K562 (cell line): ENCODE measurements around the gene BIVM. TPM values are rescaled to one million over a fixed set of nuclear protein-coding genes. Genes with fewer than 3 reads are reported as not detected.

ENCODE experiments used
- CTBP1 ChIP-seq: fragments of 450-650 bp; IDR thresholded peaks from 2 replicates; pipeline ENCODE4 v1.6.1; 2016; ENCODE audit warnings: borderline replicate concordance
- GABPB1 ChIP-seq: sonication (generic); formaldehyde crosslinking; IDR thresholded peaks from 2 replicates; pipeline ENCODE4 v1.8.0; 2022; ENCODE audit warnings: mild to moderate bottlenecking, missing genetic modification reagents
- KLF16 ChIP-seq: IDR thresholded peaks from 2 replicates; pipeline ENCODE4 v1.6.1; 2016; ENCODE audit warnings: antibody characterized with exemption
- NCOA1 ChIP-seq: fragments of 450-650 bp; IDR thresholded peaks from 2 replicates; pipeline ENCODE4 v1.6.1; 2016; ENCODE audit warnings: low read depth
- NFATC3 ChIP-seq: fragments of 450-650 bp; IDR thresholded peaks from 2 replicates; pipeline ENCODE4 v1.6.1; 2017; ENCODE audit warnings: mild to moderate bottlenecking
- POLR3A ChIP-seq: IDR thresholded peaks from 2 replicates; pipeline ENCODE4 v1.6.1; 2011; ENCODE audit warnings: borderline replicate concordance, mild to moderate bottlenecking, moderate library complexity; ENCODE audit not compliant: insufficient read length, insufficient read depth; ENCODE audit errors: extremely low read depth
- PPARD ChIP-seq: fragments of 250-450 bp; sonication (Bioruptor Pico); IDR thresholded peaks from 2 replicates; pipeline ENCODE4 v1.8.0; 2022; ENCODE audit warnings: inconsistent platforms, mild to moderate bottlenecking, moderate library complexity
- PYGO2 ChIP-seq: fragments of 450-650 bp; IDR thresholded peaks from 2 replicates; pipeline ENCODE4 v1.6.1; 2016; ENCODE audit warnings: mild to moderate bottlenecking, missing genetic modification characterization, moderate library complexity, missing compliant biosample characterization
- SRSF9 ChIP-seq: fragments of 200-400 bp; formaldehyde crosslinking; IDR thresholded peaks from 2 replicates; pipeline ENCODE4 v1.6.1; 2017; ENCODE audit warnings: low read depth, low read length, borderline replicate concordance
- TAF9B ChIP-seq: fragments of 450-650 bp; IDR thresholded peaks from 2 replicates; pipeline ENCODE4 v1.6.1; 2018; ENCODE audit warnings: mild to moderate bottlenecking; ENCODE audit not compliant: partially characterized antibody
- XRCC4 ChIP-seq: IDR thresholded peaks from one replicate; pipeline ENCODE4 v1.6.1; 2011; ENCODE audit not compliant: insufficient read depth, insufficient read length; ENCODE audit errors: extremely low read depth
- ZEB2 ChIP-seq: fragments of 450-650 bp; IDR thresholded peaks from 2 replicates; pipeline ENCODE4 v1.6.1; 2016
- ZKSCAN3 ChIP-seq: fragments of 250-450 bp; sonication (Bioruptor Pico); IDR thresholded peaks from 2 replicates; pipeline ENCODE4 v1.4.0; 2020
- ZNF644 ChIP-seq: fragments of 200-800 bp; sonication (Bioruptor generic); IDR thresholded peaks from 2 replicates; pipeline ENCODE4 v1.6.1; 2016; ENCODE audit warnings: low read depth, missing genetic modification characterization, missing compliant biosample characterization
- ZNF717 ChIP-seq: fragments of 250-450 bp; sonication (Bioruptor Pico); IDR thresholded peaks from 2 replicates; pipeline ENCODE4 v1.5.0; 2021
- polyA plus RNA-seq, 8 experiments: library from polyadenylated mRNA; depleted of rRNA in 4 of 8; stranded (reverse) in 5 of 8; unstranded in 3 of 8; fragments of >200 nt; fragmentation: Nextera tagmentation in 2 of 8; fragmentation: Illumina TruSeq in 1 of 8; extraction: Ambion mirVana in 2 of 8; extraction: Trizol in 1 of 8; gene quantifications; 2 replicates each; pipeline versions ENCODE4 v1.2.1 to v1.2.3, GENCODE V29; 2011 to 2014; ENCODE audit warnings: inconsistent platforms in 1 of 8, missing spikeins in 1 of 8
- total RNA-seq, 7 experiments: library from RNA; depleted of rRNA in 6 of 7; stranded (reverse); fragments of >200 nt in 6 of 7; fragmentation: Illumina TruSeq in 2 of 7; extraction: Trizol in 2 of 7; gene quantifications; 2 replicates each; pipeline versions ENCODE4 v1.2.1 to v1.2.3, GENCODE V29; 2011 to 2021; ENCODE audit warnings: low replicate concordance in 1 of 7
- TF ChIP-seq, protein P1 (sequence below): sonication (generic); formaldehyde crosslinking; IDR thresholded peaks from 2 replicates; pipeline ENCODE4 v1.8.0; 2022; ENCODE audit warnings: mild to moderate bottlenecking, missing genetic modification reagents
- TF ChIP-seq, protein P2 (sequence below), 3 experiments: fragments of 200-800 bp in 1 of 3; sonication (Bioruptor generic) in 1 of 3; sonication (generic) in 1 of 3; formaldehyde crosslinking in 1 of 3; IDR thresholded peaks; 2 replicates each; pipeline versions ENCODE4 v1.6.1 to v1.8.0; 2016 to 2022; ENCODE audit warnings: mild to moderate bottlenecking in 2 of 3, missing compliant biosample characterization in 2 of 3, missing genetic modification characterization in 2 of 3, missing genetic modification reagents in 1 of 3
- TF ChIP-seq, protein P3 (sequence below): fragments of 450-650 bp; formaldehyde crosslinking; IDR thresholded peaks from 2 replicates; pipeline ENCODE4 v1.4.0; 2020; ENCODE audit warnings: mild to moderate bottlenecking, moderate library complexity
- TF ChIP-seq, protein P4 (sequence below): sonication (generic); formaldehyde crosslinking; IDR thresholded peaks from 2 replicates; pipeline ENCODE4 v1.8.0; 2022; ENCODE audit warnings: mild to moderate bottlenecking, missing genetic modification reagents
- TF ChIP-seq, protein P5 (sequence below): fragments of 250-450 bp; sonication (Bioruptor Pico); IDR thresholded peaks from 2 replicates; pipeline ENCODE4 v1.5.0; 2022; ENCODE audit warnings: mild to moderate bottlenecking

The BIVM gene
- total and polyA plus RNA-seq, 9 of the 15 experiments (the other 6 are each of a cell fraction or from before 2014, with no cell fraction given), result 3.6 to 23.1 (median 16.8) TPM

DNA sequence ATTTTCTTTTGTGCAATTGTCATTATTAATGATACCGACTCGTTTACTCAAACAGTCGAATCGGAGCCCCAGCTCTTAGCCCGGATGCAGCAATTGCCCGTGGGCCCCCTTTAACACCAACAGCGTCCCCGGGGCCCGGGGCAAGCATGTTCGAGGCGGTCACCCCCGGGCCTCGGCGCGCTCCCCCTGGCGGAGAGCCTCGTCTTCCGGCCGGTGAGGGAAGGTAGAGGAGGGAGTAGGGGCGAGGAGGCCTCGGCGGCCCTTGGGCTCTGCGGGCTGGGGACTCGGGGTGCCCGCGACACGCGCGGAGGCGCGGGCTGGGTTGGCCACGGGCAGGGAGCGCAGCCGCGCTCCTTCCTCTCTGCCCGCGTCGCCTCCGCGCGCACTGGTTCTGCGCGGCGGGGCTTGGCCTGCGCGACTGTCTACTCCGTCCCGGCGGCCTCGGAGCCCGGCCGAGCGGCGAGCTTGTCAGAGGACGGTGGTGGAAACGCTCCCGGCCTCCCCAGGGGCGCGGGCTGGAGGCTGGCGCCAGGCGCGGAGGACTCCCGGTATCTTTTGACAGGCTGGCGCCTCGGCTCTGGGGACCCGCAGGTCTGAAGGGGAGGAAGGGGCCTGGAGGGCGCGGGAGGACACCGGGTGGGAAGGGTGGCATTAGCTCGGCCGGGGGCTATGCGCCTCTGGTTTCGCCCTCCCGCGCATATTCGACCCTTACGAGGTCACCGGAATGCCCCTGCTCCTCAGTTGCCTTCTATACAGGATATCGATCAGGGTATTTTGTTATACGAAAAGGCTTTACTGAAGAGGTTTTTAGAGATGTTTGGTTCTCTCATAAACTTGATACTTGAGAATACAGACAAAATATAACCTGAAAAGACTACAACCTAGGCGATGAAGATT lies 1.5 kb downstream of the BIVM start (continued):
- TF ChIP-seq, protein P1, sequence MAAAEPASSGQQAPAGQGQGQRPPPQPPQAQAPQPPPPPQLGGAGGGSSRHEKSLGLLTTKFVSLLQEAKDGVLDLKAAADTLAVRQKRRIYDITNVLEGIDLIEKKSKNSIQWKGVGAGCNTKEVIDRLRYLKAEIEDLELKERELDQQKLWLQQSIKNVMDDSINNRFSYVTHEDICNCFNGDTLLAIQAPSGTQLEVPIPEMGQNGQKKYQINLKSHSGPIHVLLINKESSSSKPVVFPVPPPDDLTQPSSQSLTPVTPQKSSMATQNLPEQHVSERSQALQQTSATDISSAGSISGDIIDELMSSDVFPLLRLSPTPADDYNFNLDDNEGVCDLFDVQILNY (CRISPR knock-in tag), result no peak
- TF ChIP-seq XRCC4 (no peak), GABPB1 (CRISPR knock-in tag) (peak; percentile 82; the same call in 1 of the 2 replicates), SRSF9 (no peak), TAF9B (peak; percentile 17), ZKSCAN3 (CRISPR knock-in tag) (no peak), POLR3A (no peak), KLF16 (no peak), PYGO2 (tag) (no peak), NCOA1 (no peak), ZEB2 (no peak), ZNF717 (CRISPR knock-in tag) (no peak), PPARD (CRISPR knock-in tag) (no peak), NFATC3 (no peak), ZNF644 (tag) (no peak), CTBP1 (peak; percentile 46; the same call in 1 of the 2 replicates)
- TF ChIP-seq, protein P2, sequence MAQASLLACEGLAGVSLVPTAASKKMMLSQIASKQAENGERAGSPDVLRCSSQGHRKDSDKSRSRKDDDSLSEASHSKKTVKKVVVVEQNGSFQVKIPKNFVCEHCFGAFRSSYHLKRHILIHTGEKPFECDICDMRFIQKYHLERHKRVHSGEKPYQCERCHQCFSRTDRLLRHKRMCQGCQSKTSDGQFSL (CRISPR knock-in tag; IDR thresholded peaks at IDR 0.05), result 0 out of 2 replicates have a peak, but pooled peaks have one; percentile 21
- TF ChIP-seq, protein P2 (tag; IDR thresholded peaks at IDR 0.05), result no peak
- TF ChIP-seq, protein P3, sequence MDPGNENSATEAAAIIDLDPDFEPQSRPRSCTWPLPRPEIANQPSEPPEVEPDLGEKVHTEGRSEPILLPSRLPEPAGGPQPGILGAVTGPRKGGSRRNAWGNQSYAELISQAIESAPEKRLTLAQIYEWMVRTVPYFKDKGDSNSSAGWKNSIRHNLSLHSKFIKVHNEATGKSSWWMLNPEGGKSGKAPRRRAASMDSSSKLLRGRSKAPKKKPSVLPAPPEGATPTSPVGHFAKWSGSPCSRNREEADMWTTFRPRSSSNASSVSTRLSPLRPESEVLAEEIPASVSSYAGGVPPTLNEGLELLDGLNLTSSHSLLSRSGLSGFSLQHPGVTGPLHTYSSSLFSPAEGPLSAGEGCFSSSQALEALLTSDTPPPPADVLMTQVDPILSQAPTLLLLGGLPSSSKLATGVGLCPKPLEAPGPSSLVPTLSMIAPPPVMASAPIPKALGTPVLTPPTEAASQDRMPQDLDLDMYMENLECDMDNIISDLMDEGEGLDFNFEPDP (CRISPR knock-in tag), result no peak
- TF ChIP-seq, protein P4, sequence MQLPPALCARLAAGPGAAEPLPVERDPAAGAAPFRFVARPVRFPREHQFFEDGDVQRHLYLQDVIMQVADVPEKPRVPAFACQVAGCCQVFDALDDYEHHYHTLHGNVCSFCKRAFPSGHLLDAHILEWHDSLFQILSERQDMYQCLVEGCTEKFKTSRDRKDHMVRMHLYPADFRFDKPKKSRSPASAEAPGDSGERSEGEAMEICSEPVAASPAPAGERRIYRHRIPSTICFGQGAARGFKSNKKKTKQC, result no peak
- TF ChIP-seq, protein P5, sequence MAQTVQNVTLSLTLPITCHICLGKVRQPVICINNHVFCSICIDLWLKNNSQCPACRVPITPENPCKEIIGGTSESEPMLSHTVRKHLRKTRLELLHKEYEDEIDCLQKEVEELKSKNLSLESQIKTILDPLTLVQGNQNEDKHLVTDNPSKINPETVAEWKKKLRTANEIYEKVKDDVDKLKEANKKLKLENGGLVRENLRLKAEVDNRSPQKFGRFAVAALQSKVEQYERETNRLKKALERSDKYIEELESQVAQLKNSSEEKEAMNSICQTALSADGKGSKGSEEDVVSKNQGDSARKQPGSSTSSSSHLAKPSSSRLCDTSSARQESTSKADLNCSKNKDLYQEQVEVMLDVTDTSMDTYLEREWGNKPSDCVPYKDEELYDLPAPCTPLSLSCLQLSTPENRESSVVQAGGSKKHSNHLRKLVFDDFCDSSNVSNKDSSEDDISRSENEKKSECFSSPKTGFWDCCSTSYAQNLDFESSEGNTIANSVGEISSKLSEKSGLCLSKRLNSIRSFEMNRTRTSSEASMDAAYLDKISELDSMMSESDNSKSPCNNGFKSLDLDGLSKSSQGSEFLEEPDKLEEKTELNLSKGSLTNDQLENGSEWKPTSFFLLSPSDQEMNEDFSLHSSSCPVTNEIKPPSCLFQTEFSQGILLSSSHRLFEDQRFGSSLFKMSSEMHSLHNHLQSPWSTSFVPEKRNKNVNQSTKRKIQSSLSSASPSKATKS (CRISPR knock-in tag), result no peak
